Anterior cingulate cortex (tissue), 58 donors: ENCODE results near the gene BRWD1.
A peak's percentile ranks its signal among the peaks of the same experiment; 100 is the strongest.

ENCODE experiments used
- DNase-seq, 58 donors: peaks; one replicate each; lab custom pipeline; 2025; lab: John Stamatoyannopoulos, UW

Gene BRWD1

GRCh38 chr21:39144191-39144590 lies 169.2 kb downstream of the BRWD1 start:
- no peak for DNase-seq

DNA sequence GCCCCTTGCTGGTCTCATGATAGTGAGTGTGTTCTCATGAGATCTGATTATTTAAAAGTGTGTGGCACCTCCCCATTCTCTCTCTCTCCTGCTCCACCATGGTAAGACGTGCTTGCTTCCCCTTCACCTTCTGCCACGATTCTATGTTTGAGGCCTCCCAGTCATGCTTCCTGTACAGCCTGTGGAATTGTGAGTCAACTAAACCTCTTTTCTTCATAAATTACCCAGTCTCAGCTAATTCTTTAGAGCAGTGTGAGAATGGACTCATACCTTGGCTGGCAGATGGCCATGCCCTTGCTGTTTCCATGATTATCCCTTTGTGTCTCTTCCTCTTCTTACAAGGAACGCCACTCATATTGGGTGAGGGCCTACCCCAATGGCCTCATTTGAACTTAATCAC lies 170.5 kb downstream of the BRWD1 start:
- DNase-seq: no peak

GRCh38 chr21:39141502-39141901 lies 171.9 kb downstream of the BRWD1 start:
- no peak for DNase-seq

GRCh38 chr21:39137248-39138178 lies 175.9 kb downstream of the BRWD1 start:
- DNase-seq: no peak

DNA sequence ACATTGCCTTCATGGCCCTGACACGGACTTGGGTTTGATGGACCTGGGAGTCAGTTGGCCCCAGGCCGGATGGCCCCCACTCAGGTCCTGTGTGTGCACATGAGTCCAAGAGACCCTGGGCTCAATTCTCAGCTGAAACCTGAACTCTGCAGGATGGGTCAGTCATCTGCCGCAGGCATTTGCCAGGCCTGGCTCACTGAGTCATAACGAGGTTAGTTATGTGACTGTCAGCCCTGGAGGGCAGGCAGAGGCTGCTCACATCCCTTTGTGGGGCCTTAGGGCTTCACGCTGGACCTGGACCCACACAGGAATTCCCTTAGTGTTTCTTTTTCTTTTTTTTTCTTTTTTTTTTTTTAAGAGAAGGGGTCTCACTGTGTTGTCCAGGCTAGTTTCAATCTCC lies 176.7 kb downstream of the BRWD1 start:
- DNase-seq: no peak

- peak in 2 of 58 donors; percentile 7 to 28 for DNase-seq
These were observed 177.3 kb downstream of the BRWD1 start for GRCh38 chr21:39136138-39136537.

- DNase-seq: no peak
These were observed 179.1 kb downstream of the BRWD1 start for GRCh38 chr21:39134288-39134810.
